PFSK-1 (cell line): Measurements from ENCODE around the gene CLDND1.

Experiments used
- POLR2AphosphoS5 ChIP-seq: IDR thresholded peaks from 2 replicates; pipeline ENCODE4 v1.6.1; 2012; ENCODE audit warnings: low read depth, mild to moderate bottlenecking, control low read depth, low read length, moderate library complexity
- REST ChIP-seq, 2 experiments: IDR thresholded peaks; 2 replicates each; pipeline versions ENCODE4 v1.6.1 to v1.8.0; 2011 to 2012; ENCODE audit warnings: low read depth in 2 of 2, low read length in 2 of 2, control low read depth in 1 of 2, inconsistent platforms in 1 of 2, mild to moderate bottlenecking in 1 of 2, moderate library complexity in 1 of 2; ENCODE audit not compliant: insufficient read depth in 1 of 2
- SIN3A ChIP-seq: IDR thresholded peaks from 2 replicates; pipeline ENCODE4 v1.6.1; 2012; ENCODE audit warnings: mild to moderate bottlenecking, low read length, moderate library complexity, borderline replicate concordance; ENCODE audit not compliant: insufficient read depth
- TAF1 ChIP-seq: IDR thresholded peaks from 2 replicates; pipeline ENCODE4 v1.6.1; 2012; ENCODE audit warnings: low read length, control low read depth, borderline replicate concordance; ENCODE audit not compliant: insufficient read depth

- TF ChIP-seq POLR2AphosphoS5 (no peak), SIN3A (no peak), REST (IDR thresholded peaks at IDR 0.05; ENCODE audit: insufficient read depth in 1 of 2, low read depth in 2 of 2, low read length in 2 of 2) (no peak), TAF1 (no peak)
Observed at GRCh38 chr3:98554580-98554979, 31.9 kb upstream of the CLDND1 start.
